ACC112 (cell line): ENCODE results near the gene TRNAU1AP.
"Not testable (repeated sequence)": the region's sequence is repeated elsewhere in the genome, so short reads cannot be mapped to it uniquely, and the experiment has no call there.

Source experiments
- H2AFZ ChIP-seq: fragments of 200-600 bp; sonication (generic); one replicate; pipeline ENCODE4 v1.6.0; 2017; ENCODE audit warnings: antibody characterized with exemption, low read length; ENCODE audit not compliant: unreplicated experiment
- H3K27ac ChIP-seq: fragments of 200-600 bp; sonication (generic); 2 replicates; pipeline ENCODE4 v1.5.1; 2014; ENCODE audit warnings: low read depth, mild to moderate bottlenecking, antibody characterized with exemption, low read length, moderate library complexity
- H3K27me3 ChIP-seq: fragments of 200-600 bp; sonication (generic); 2 replicates; pipeline ENCODE4 v1.6.1; 2014; ENCODE audit warnings: mild to moderate bottlenecking, antibody characterized with exemption, low read length, moderate library complexity, mixed read lengths; ENCODE audit not compliant: insufficient read depth
- H3K36me3 ChIP-seq: fragments of 200-600 bp; sonication (generic); 2 replicates; pipeline ENCODE4 v1.6.1; 2016; ENCODE audit warnings: mild to moderate bottlenecking, antibody characterized with exemption, low read length, moderate library complexity, mixed read lengths; ENCODE audit not compliant: insufficient read depth
- H3K4me1 ChIP-seq: fragments of 200-600 bp; sonication (generic); one replicate; pipeline ENCODE4 v1.6.1; 2016; ENCODE audit warnings: low read length, mixed read lengths; ENCODE audit not compliant: insufficient read depth, unreplicated experiment, control insufficient read depth
- H3K4me3 ChIP-seq: fragments of 200-600 bp; sonication (generic); 2 replicates; pipeline ENCODE4 v1.5.1; 2014; ENCODE audit warnings: mild to moderate bottlenecking, low read depth, low read length
- H3K79me2 ChIP-seq: fragments of 200-600 bp; sonication (generic); one replicate; pipeline ENCODE4 v1.6.0; 2016; ENCODE audit warnings: low read length; ENCODE audit not compliant: control insufficient read depth, unreplicated experiment, insufficient read depth

The TRNAU1AP gene

GRCh38 chr1:28592321-28593071 lies 39.6 kb downstream of the TRNAU1AP start:
- peaks cover 4% of the 10 kb centered on the region for H3K4me1 ChIP-seq
- no peaks in the 10 kb centered on the region for H3K36me3 ChIP-seq
- no peaks in the 10 kb centered on the region for H3K79me2 ChIP-seq
- H3K27ac ChIP-seq, result no peak overlapping the region
- no peaks in the 10 kb centered on the region for H3K27me3 ChIP-seq
- peak overlapping the region; percentile 90 for H2AFZ ChIP-seq
- peak overlapping the region; percentile 76 for H3K4me3 ChIP-seq

GRCh38 chr1:28593988-28594356 lies 41.1 kb downstream of the TRNAU1AP start:
- not testable (repeated sequence) for H3K4me3 ChIP-seq, H3K27me3 ChIP-seq, H2AFZ ChIP-seq, H3K36me3 ChIP-seq, H3K79me2 ChIP-seq, H3K27ac ChIP-seq, H3K4me1 ChIP-seq

DNA sequence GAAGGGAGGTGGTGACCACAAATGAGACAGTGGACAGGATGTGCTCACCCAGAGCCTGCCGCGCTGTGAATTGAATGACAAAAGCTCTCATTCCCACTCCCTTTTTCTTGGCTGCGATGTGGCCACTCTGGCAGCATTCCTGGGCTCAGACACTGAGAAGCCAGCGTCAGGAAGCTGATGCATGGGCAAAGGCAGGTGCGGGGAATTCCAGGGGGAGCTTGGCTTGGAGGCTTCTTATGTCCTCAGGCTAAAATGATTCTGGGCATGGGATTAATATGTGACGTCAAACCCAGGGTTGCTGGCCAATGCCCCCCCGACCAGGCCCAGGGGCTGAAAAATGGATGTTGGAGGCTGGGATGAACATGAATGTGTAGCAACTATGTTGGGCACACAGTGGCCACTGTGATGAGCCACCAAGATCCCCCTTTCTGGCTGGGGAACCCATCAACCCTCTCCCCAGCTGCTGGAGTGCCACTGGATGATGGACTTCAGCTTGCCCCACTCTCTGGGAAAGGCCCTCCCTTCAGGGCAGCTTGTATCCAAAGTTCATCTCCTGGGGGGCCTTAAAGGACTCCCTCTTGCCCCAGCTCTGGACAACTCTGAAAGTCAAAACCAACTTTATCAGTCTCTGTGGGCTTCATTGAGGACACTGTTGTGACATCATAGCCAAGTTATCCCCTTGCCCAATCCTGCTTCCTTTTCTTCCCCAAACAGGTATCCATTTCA lies 42.0 kb downstream of the TRNAU1AP start:
- H3K79me2 ChIP-seq, H3K4me3 ChIP-seq, H2AFZ ChIP-seq, H3K27ac ChIP-seq, H3K4me1 ChIP-seq, H3K27me3 ChIP-seq, H3K36me3 ChIP-seq: not testable (repeated sequence)

DNA sequence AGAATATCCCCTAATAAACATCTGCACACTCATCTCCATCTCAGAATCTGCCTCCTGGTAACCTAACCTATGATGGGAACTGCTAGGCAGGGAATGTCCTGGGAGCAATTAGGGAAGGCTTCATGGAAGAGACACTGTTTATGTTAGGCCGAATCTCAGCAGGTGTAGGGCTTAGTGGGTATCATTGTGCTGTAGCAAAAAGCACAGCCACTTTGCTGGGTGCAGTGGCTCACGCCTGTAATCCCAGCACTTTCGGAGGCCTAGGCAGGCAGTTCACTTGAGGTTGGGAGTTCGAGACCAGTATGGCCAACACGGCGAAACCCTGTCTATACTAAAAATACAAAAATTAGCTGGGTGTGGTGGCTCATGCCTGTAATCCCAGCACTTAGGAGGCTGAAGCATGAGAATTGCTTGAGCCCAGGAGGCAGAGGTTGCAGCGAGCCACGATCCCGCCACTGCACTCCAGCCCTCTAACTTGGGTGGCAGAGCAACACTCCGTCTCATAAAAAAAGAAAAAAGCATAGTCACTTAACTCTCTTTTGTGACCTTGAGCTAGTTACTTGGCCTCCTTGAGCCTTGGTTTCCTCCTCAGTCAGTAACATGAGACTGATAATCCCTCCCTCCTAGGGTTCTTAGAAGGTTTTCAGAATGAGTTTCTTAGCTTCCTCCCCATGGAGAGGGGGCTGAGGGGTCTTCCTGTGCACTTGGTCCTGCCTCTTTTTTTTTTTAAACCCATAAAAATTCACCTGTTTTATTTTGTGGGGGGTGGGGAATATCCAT lies 42.7 kb downstream of the TRNAU1AP start:
- Histone ChIP-seq H3K36me3 (no peaks in the 10 kb centered on the region), H3K27ac (no peak overlapping the region), H2AFZ (no peak overlapping the region), H3K4me1 (peaks cover 4% of the 10 kb centered on the region), H3K79me2 (no peaks in the 10 kb centered on the region), H3K27me3 (no peaks in the 10 kb centered on the region), H3K4me3 (no peak overlapping the region)

DNA sequence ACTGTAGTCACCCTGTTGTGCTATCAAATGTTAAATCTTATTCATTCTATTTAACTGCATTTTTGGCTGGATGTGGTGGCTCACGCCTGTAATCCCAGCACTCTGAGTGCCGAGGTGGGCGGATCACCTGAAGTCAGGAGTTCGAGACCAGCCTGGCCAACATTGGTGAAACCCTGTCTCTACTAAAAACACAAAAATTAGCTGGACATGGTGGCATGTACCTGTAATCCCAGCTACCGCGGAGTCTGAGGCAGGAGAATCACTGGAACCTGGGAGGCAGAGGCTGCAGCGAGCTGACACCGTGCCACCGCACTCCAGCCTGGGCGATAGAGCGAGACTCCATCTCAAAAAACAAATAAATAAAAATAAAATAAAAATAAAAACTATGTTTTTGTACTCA lies 43.4 kb downstream of the TRNAU1AP start:
- not testable (repeated sequence) for H3K27me3 ChIP-seq, H3K36me3 ChIP-seq, H3K4me3 ChIP-seq, H3K79me2 ChIP-seq, H3K27ac ChIP-seq, H3K4me1 ChIP-seq, H2AFZ ChIP-seq

DNA sequence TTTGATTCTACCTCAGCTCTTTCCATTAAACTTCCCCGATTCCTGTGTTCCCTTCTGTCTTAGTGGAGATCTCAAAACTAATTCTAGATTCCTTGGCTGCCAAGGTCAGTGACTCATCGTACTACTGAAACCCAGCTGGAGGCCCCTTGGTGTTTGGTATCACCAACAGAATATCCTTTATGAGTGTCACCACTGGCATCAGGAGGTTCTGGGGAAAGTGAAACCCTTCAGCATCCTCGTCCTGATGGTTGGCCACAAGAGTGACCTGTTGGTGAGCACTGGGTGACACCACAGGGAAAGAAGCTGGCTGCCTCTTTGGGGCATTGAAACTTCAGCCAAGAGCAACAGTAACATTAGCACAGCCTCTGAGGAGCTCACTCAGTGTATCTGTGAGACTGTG lies 48.8 kb downstream of the TRNAU1AP start:
- Histone ChIP-seq H3K4me3 (peak overlapping the region; percentile 16; the same call in 1 of the 2 replicates), H3K4me1 (peaks cover 15% of the 10 kb centered on the region), H3K36me3 (no peaks in the 10 kb centered on the region), H3K79me2 (no peaks in the 10 kb centered on the region), H3K27me3 (no peaks in the 10 kb centered on the region), H3K27ac (peak overlapping the region; percentile 76), H2AFZ (no peak overlapping the region)

DNA sequence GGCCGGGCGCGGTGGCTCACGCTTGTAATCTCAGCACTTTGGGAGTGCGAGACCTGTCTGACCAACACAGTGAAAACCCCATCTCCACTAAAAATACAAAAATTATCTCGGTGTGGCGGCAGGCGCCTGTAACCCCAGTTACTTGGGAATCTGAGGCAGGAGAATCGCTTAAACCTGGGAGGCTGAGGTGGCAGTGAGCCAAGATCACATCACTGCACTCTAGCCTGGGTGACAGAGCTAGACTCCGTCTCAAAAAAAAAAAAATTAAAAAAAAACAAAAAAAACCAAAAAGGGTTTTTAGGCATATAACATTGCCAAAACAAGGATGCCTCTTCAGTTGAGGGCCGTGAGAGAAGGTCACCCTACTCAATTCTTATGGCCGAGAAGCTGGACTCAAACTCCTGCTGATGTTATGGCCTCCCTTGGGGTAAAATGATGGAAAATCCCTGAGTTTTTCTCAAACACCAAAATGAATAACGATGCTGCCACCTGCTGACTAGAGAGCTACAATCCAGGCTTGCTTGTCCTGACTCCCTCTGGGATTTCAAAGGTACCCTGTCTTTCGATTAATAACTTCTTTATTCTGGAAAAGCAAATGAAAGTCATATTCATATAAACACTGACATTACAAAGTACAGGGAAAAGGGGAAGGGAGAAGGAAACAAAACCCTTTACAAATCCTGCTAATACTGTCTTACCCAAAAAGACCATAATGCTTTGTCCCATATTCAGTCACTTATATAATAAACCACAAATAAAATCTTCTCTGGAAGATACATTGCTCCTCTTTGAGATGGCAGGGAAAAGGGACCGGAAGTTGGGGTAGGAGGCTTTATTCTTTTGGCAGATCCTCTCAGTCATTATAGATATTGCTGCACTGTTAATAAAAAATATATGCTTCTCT lies 49.9 kb downstream of the TRNAU1AP start:
- no peaks in the 10 kb centered on the region for H3K36me3 ChIP-seq
- H3K4me1 ChIP-seq, result peaks cover 15% of the 10 kb centered on the region
- peak overlapping the region; percentile 76 for H3K27ac ChIP-seq
- H2AFZ ChIP-seq, result no peak overlapping the region
- H3K79me2 ChIP-seq, result no peaks in the 10 kb centered on the region
- no peaks in the 10 kb centered on the region for H3K27me3 ChIP-seq
- no peak overlapping the region for H3K4me3 ChIP-seq

DNA sequence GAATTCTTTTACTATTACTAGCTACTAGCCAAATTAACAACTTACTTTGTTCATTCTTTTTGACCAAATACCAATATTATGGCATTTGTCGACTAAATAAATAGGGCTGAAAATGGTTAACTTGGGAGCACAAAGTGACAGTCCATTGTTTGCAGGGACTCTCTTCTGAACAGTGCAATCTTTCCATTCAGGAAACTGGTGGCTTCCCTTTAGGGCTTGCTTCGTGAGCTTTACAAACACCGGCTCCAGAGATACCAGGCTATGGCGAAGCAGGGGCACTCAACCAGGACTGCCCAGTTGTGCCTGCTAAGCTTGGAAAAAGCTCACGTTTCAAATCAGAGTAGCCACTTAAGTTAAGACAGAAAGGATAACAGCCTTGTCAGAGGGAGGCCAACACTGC lies 51.5 kb downstream of the TRNAU1AP start:
- H3K36me3 ChIP-seq, result no peaks in the 10 kb centered on the region
- H3K79me2 ChIP-seq, result no peaks in the 10 kb centered on the region
- H3K4me3 ChIP-seq, result no peak overlapping the region
- H3K27ac ChIP-seq, result no peak overlapping the region
- H2AFZ ChIP-seq, result no peak overlapping the region
- H3K4me1 ChIP-seq, result peaks cover 15% of the 10 kb centered on the region
- H3K27me3 ChIP-seq, result no peaks in the 10 kb centered on the region

DNA sequence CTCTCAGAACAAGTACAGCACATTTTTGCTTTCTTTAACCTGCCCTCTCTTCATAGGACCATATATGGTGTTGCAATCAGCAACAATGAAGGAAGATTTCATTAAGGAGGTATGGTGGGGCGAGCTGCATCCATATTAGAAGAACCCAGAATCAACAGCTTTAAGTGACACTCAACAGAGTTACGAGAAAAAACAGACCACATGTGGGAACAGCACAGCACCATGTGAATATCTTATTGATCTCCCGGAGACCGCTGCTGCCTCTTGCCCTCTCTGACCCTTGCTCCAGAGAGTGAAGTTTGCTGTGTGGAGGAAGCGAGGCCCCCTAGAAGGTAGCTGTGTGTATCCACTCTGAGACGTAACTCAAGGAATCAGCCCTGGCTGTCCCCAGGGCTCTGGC lies 52.1 kb downstream of the TRNAU1AP start:
- Histone ChIP-seq H3K36me3 (no peaks in the 10 kb centered on the region), H3K27me3 (no peaks in the 10 kb centered on the region), H3K27ac (no peak overlapping the region), H3K79me2 (no peaks in the 10 kb centered on the region), H3K4me3 (no peak overlapping the region), H3K4me1 (peaks cover 15% of the 10 kb centered on the region), H2AFZ (no peak overlapping the region)

DNA sequence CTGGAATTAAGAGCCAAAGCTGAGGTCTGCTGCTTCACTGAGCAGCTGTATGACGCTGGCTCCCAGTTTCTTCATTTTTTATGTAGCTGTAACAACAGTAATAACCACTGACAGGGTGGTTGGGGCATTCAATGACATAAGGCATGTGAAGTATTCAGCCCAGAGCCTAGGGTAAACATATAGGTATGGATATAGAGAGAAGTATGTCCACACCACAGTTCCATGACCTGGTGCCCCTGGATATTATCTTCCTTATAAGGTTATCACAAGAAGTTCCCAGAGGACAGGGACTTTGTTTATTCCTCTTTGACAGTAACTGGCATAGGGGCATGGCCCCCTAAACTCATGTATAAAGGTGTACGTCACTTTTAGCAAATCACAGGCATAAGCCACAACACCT lies 53.9 kb downstream of the TRNAU1AP start:
- Histone ChIP-seq H2AFZ (no peak overlapping the region), H3K27me3 (no peaks in the 10 kb centered on the region), H3K27ac (no peak overlapping the region), H3K36me3 (peaks cover 2% of the 10 kb centered on the region; the same call in 1 of the 2 replicates), H3K4me1 (peaks cover 10% of the 10 kb centered on the region), H3K79me2 (no peaks in the 10 kb centered on the region), H3K4me3 (no peak overlapping the region)
